HCT116 (cell line): ENCODE measurements around the gene GPSM3. TPM values are rescaled to one million over a fixed set of nuclear protein-coding genes. Genes with fewer than 3 reads are reported as not detected.

Experiments
- ATAC-seq: fragments of 200-7000 bp; cut with Tn5 transposase; 2 replicates; pipeline ENCODE4 v1.9.1; 2020; ENCODE audit warnings: mild to moderate bottlenecking, moderate library complexity
- BruUV-seq: library from RNA; stranded (reverse); fragments of 400-500 nt; replicated peaks from 2 replicates; lab custom pipeline; 2021; lab: Mats Ljungman, UMichigan
- CTCF ChIA-PET: fragments of 300-600 bp; sonication (Branson Sonifier 250); formaldehyde crosslinking; loops from one replicate; lab custom pipeline; 2021; ENCODE audit warnings: antibody characterized with exemption; lab: Charles Lee
- POLR2A ChIA-PET: fragments of 300-600, 350-600 bp; sonication (Branson Sonifier 250); formaldehyde crosslinking; loops from one replicate; lab custom pipeline; 2021; ENCODE audit warnings: antibody characterized with exemption; lab: Charles Lee
- RAD21 ChIA-PET, 2 experiments: fragments of 300-600 bp; sonication (Branson Sonifier 250); formaldehyde crosslinking; loops; one replicate each; lab custom pipeline; 2023; ENCODE audit warnings: low total read pairs in 2 of 2; ENCODE audit not compliant: uncharacterized antibody in 2 of 2, unreplicated experiment in 2 of 2, low non-redundant PET in 1 of 2; lab: Charles Lee
- DNase-seq: peaks from one replicate; pipeline ENCODE4 v3.0.0-alpha.2; 2010; ENCODE audit warnings: low read depth, low spot score
- H2AFZ ChIP-seq: fragments of 200-600 bp; shearing (Covaris generic), sonication (generic); 2 replicates; pipeline ENCODE4 v1.6.1; 2017; ENCODE audit warnings: low read depth, mixed run types, mixed read lengths, antibody characterized with exemption, low read length; ENCODE audit not compliant: poor library complexity, severe bottlenecking
- H3K27ac ChIP-seq: 2 replicates; pipeline ENCODE4 v1.5.1; 2012; ENCODE audit warnings: low read depth, low read length
- H3K27me3 ChIP-seq: fragments of 200-600 bp; sonication (generic); 2 replicates; pipeline ENCODE4 v1.6.1; 2016; ENCODE audit warnings: mixed run types, low read length, mixed read lengths; ENCODE audit not compliant: insufficient read depth
- H3K36me3 ChIP-seq, 2 experiments: fragments of 200-500 bp in 1 of 2; fragments of 200-600 bp in 1 of 2; sonication (Bioruptor generic) in 1 of 2; sonication (generic) in 1 of 2; 2 replicates each; pipeline versions ENCODE4 v1.5.1 to v1.6.1; 2014 to 2016; ENCODE audit warnings: low read length in 2 of 2, inconsistent platforms in 1 of 2, mixed read lengths in 1 of 2, mixed run types in 1 of 2; ENCODE audit not compliant: insufficient read depth in 2 of 2, control insufficient read depth in 1 of 2
- H3K4me1 ChIP-seq, 2 experiments: fragments of 200-600 bp in 1 of 2; sonication (generic) in 1 of 2; 2 replicates each; pipeline versions ENCODE4 v1.5.1 to v1.6.1; 2012 to 2017; ENCODE audit warnings: low read length in 2 of 2, inconsistent platforms in 1 of 2, mild to moderate bottlenecking in 1 of 2, mixed read lengths in 1 of 2, mixed run types in 1 of 2, moderate library complexity in 1 of 2; ENCODE audit not compliant: insufficient read depth in 2 of 2, control insufficient read depth in 1 of 2
- H3K4me2 ChIP-seq: fragments of 200-600 bp; sonication (generic); 2 replicates; pipeline ENCODE4 v1.6.1; 2017; ENCODE audit warnings: mixed run types, low read length, mixed read lengths
- H3K4me3 ChIP-seq, 2 experiments: fragments of 200-600 bp in 1 of 2; sonication (generic) in 1 of 2; replicated peaks in 1 of 2; 2 replicates each; pipeline ENCODE4 v1.5.1; 2011 to 2016; ENCODE audit warnings: low read length in 2 of 2, control low read depth in 1 of 2, low read depth in 1 of 2, mild to moderate bottlenecking in 1 of 2, mixed read lengths in 1 of 2, mixed run types in 1 of 2
- H3K79me2 ChIP-seq: fragments of 200-600 bp; sonication (generic); 2 replicates; pipeline ENCODE4 v1.6.1; 2017; ENCODE audit warnings: mild to moderate bottlenecking, mixed run types, low read length, moderate library complexity, mixed read lengths; ENCODE audit not compliant: insufficient read depth
- H3K9ac ChIP-seq: fragments of 200-600 bp; sonication (generic); 2 replicates; pipeline ENCODE4 v1.6.1; 2016; ENCODE audit warnings: low read length, mixed read lengths
- H3K9me2 ChIP-seq: fragments of 200-600 bp; sonication (generic), shearing (Covaris generic); 2 replicates; pipeline ENCODE4 v1.6.1; 2017; ENCODE audit warnings: mixed run types, mild to moderate bottlenecking, moderate library complexity; ENCODE audit not compliant: insufficient read depth
- H3K9me3 ChIP-seq, 2 experiments: fragments of 200-500 bp in 1 of 2; fragments of 200-600 bp in 1 of 2; sonication (Bioruptor generic) in 1 of 2; sonication (generic) in 1 of 2; 2 replicates each; pipeline ENCODE4 v1.6.1; 2014 to 2017; ENCODE audit warnings: low read length in 2 of 2, mixed read lengths in 2 of 2, inconsistent platforms in 1 of 2, low read depth in 1 of 2, mild to moderate bottlenecking in 1 of 2, mixed run types in 1 of 2, moderate library complexity in 1 of 2; ENCODE audit not compliant: control insufficient read depth in 1 of 2, insufficient read depth in 1 of 2
- H4K20me1 ChIP-seq: fragments of 200-600 bp; sonication (generic), shearing (Covaris generic); 2 replicates; pipeline ENCODE4 v1.6.1; 2017; ENCODE audit warnings: mixed run types, mild to moderate bottlenecking, moderate library complexity; ENCODE audit not compliant: insufficient read depth
- CEBPB ChIP-seq: IDR thresholded peaks from 2 replicates; pipeline ENCODE4 v1.6.1; 2012; ENCODE audit warnings: low read depth
- EGR1 ChIP-seq: IDR thresholded peaks from 2 replicates; pipeline ENCODE4 v1.6.1; 2012; ENCODE audit warnings: low read depth
- EZH2 ChIP-seq: fragments of 200-600 bp; sonication (generic); IDR thresholded peaks from 2 replicates; pipeline ENCODE4 v1.6.1; 2017; ENCODE audit warnings: antibody characterized with exemption, mixed run types
- EZH2phosphoT487 ChIP-seq: fragments of 200-600 bp; IDR thresholded peaks from 2 replicates; pipeline ENCODE4 v1.6.1; 2018; ENCODE audit warnings: antibody characterized with exemption, borderline replicate concordance
- JUND ChIP-seq: IDR thresholded peaks from 2 replicates; pipeline ENCODE4 v1.6.1; 2012
- POLR2AphosphoS5 ChIP-seq: IDR thresholded peaks from 2 replicates; pipeline ENCODE4 v1.6.1; 2011; ENCODE audit warnings: mild to moderate bottlenecking, low read depth, low read length, moderate library complexity
- SIN3A ChIP-seq: IDR thresholded peaks from 2 replicates; pipeline ENCODE4 v1.6.1; 2012; ENCODE audit warnings: low read depth
- SP1 ChIP-seq: IDR thresholded peaks from 2 replicates; pipeline ENCODE4 v1.6.1; 2012; ENCODE audit warnings: low read depth
- SRF ChIP-seq: IDR thresholded peaks from 2 replicates; pipeline ENCODE4 v1.6.1; 2012; ENCODE audit warnings: low read depth
- TCF7L2 ChIP-seq: IDR thresholded peaks from 2 replicates; pipeline ENCODE4 v1.7.0; 2011; ENCODE audit warnings: borderline replicate concordance, inconsistent platforms; ENCODE audit not compliant: insufficient read depth, insufficient read length; ENCODE audit errors: extremely low read depth
- ZNF274 ChIP-seq: fragments of 200-500 bp; sonication (Bioruptor generic); IDR thresholded peaks from 2 replicates; pipeline ENCODE4 v1.6.1; 2014; ENCODE audit warnings: mild to moderate bottlenecking, low read depth, low read length, inconsistent platforms
- intact Hi-C: fragments of 100-400 bp; cut with micrococcal nuclease; formaldehyde crosslinking; loops from 2 replicates; pipeline ENCODE4 v1.10.0; 2022
- total RNA-seq: library from RNA; stranded (reverse); gene quantifications from one replicate; pipeline ENCODE4 v1.2.1, GENCODE V29; 2021; ENCODE audit not compliant: unreplicated experiment
- TF ChIP-seq, protein P1 (sequence below): IDR thresholded peaks from 2 replicates; pipeline ENCODE4 v1.6.1; 2012; ENCODE audit warnings: low read depth
- TF ChIP-seq, protein P2 (sequence below), 3 experiments: fragments of 200-600 bp in 1 of 3; sonication (generic) in 1 of 3; IDR thresholded peaks in 2 of 3; conservative IDR thresholded peaks in 1 of 3; 2 replicates each; pipeline ENCODE4 v1.5.1; 2012 to 2017; ENCODE audit warnings: low read depth in 2 of 3, low read length in 2 of 3, antibody characterized with exemption in 1 of 3, borderline replicate concordance in 1 of 3, control low read depth in 1 of 3, mild to moderate bottlenecking in 1 of 3, mixed read lengths in 1 of 3, mixed run types in 1 of 3, moderate library complexity in 1 of 3; ENCODE audit not compliant: insufficient read depth in 1 of 3
- TF ChIP-seq, protein P3 (sequence below): IDR thresholded peaks from 2 replicates; pipeline ENCODE4 v1.6.1; 2011; ENCODE audit warnings: mild to moderate bottlenecking, low read length, moderate library complexity; ENCODE audit not compliant: insufficient replicate concordance; ENCODE audit errors: extremely low read depth
- TF ChIP-seq, protein P4 (sequence below): IDR thresholded peaks from 2 replicates; pipeline ENCODE4 v1.6.1; 2012

The GPSM3 gene
- total RNA-seq, 1 experiment from 2014 or later = 1.2 TPM

DNA sequence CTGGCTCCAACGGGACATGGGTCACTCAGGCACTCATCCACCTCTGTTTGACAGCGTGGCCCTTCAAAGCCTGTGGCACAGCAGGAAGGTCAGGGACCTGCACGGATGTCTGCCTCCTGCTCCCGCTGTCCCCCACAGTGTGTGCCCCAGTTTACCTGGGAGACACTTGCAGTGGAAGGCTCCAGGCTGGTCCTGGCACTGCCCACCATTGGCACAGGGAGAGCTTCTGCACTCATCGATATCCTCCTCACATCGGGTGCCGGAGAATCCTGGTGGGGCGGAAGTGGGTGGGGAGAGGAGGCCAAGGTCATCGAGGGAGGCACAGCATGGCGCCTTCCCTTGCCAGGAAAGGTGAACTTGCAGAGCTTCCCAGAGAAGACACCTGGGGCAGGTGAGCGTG, 24.6 kb upstream of the GPSM3 start:
- POLR2A ChIA-PET = no interaction called here
- no peaks in the 10 kb centered on the region for H3K4me1 ChIP-seq
- H2AFZ ChIP-seq = no peak overlapping the region
- no peaks in the 10 kb centered on the region for H3K79me2 ChIP-seq
- DNase-seq = no peak
- H4K20me1 ChIP-seq = no peaks in the 10 kb centered on the region
- H3K4me3 ChIP-seq = no peak overlapping the region
- RAD21 ChIA-PET = no interaction called here
- H3K27me3 ChIP-seq = no peaks in the 10 kb centered on the region
- H3K4me2 ChIP-seq = no peak overlapping the region
- ATAC-seq = no peak
- no peaks in the 10 kb centered on the region for H3K9me3 ChIP-seq
- no peaks in the 10 kb centered on the region for H3K36me3 ChIP-seq
- TF ChIP-seq SP1 (no peak), SRF (no peak), EZH2phosphoT487 (no peak), POLR2AphosphoS5 (no peak), EZH2 (no peak), EGR1 (no peak), CEBPB (no peak), SIN3A (no peak), JUND (no peak), ZNF274 (no peak), TCF7L2 (no peak)
- TF ChIP-seq, protein P1, sequence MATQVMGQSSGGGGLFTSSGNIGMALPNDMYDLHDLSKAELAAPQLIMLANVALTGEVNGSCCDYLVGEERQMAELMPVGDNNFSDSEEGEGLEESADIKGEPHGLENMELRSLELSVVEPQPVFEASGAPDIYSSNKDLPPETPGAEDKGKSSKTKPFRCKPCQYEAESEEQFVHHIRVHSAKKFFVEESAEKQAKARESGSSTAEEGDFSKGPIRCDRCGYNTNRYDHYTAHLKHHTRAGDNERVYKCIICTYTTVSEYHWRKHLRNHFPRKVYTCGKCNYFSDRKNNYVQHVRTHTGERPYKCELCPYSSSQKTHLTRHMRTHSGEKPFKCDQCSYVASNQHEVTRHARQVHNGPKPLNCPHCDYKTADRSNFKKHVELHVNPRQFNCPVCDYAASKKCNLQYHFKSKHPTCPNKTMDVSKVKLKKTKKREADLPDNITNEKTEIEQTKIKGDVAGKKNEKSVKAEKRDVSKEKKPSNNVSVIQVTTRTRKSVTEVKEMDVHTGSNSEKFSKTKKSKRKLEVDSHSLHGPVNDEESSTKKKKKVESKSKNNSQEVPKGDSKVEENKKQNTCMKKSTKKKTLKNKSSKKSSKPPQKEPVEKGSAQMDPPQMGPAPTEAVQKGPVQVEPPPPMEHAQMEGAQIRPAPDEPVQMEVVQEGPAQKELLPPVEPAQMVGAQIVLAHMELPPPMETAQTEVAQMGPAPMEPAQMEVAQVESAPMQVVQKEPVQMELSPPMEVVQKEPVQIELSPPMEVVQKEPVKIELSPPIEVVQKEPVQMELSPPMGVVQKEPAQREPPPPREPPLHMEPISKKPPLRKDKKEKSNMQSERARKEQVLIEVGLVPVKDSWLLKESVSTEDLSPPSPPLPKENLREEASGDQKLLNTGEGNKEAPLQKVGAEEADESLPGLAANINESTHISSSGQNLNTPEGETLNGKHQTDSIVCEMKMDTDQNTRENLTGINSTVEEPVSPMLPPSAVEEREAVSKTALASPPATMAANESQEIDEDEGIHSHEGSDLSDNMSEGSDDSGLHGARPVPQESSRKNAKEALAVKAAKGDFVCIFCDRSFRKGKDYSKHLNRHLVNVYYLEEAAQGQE = no peak
- TF ChIP-seq, protein P2, sequence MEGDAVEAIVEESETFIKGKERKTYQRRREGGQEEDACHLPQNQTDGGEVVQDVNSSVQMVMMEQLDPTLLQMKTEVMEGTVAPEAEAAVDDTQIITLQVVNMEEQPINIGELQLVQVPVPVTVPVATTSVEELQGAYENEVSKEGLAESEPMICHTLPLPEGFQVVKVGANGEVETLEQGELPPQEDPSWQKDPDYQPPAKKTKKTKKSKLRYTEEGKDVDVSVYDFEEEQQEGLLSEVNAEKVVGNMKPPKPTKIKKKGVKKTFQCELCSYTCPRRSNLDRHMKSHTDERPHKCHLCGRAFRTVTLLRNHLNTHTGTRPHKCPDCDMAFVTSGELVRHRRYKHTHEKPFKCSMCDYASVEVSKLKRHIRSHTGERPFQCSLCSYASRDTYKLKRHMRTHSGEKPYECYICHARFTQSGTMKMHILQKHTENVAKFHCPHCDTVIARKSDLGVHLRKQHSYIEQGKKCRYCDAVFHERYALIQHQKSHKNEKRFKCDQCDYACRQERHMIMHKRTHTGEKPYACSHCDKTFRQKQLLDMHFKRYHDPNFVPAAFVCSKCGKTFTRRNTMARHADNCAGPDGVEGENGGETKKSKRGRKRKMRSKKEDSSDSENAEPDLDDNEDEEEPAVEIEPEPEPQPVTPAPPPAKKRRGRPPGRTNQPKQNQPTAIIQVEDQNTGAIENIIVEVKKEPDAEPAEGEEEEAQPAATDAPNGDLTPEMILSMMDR (IDR thresholded peaks at IDR 0.05 in 2 of 3, conservative IDR thresholded peaks at IDR 0.05 in 1 of 3; ENCODE audit: borderline replicate concordance in 1 of 3, insufficient read depth in 1 of 3, low read depth in 2 of 3, low read length in 2 of 3) = no peak
- TF ChIP-seq, protein P3, sequence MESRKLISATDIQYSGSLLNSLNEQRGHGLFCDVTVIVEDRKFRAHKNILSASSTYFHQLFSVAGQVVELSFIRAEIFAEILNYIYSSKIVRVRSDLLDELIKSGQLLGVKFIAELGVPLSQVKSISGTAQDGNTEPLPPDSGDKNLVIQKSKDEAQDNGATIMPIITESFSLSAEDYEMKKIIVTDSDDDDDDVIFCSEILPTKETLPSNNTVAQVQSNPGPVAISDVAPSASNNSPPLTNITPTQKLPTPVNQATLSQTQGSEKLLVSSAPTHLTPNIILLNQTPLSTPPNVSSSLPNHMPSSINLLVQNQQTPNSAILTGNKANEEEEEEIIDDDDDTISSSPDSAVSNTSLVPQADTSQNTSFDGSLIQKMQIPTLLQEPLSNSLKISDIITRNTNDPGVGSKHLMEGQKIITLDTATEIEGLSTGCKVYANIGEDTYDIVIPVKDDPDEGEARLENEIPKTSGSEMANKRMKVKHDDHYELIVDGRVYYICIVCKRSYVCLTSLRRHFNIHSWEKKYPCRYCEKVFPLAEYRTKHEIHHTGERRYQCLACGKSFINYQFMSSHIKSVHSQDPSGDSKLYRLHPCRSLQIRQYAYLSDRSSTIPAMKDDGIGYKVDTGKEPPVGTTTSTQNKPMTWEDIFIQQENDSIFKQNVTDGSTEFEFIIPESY = no peak
- TF ChIP-seq, protein P4, sequence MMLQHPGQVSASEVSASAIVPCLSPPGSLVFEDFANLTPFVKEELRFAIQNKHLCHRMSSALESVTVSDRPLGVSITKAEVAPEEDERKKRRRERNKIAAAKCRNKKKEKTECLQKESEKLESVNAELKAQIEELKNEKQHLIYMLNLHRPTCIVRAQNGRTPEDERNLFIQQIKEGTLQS = no peak
- no peak overlapping the region for H3K27ac ChIP-seq
- CTCF ChIA-PET = no interaction called here
- no peak overlapping the region for H3K9ac ChIP-seq
- no peaks in the 10 kb centered on the region for H3K9me2 ChIP-seq
- intact Hi-C loops = no loop called here
- BruUV-seq = no TSS peak
